Spleen (tissue), 11 donors: Measurements from ENCODE around the gene DRAP1. TPM values are rescaled to one million over a fixed set of nuclear protein-coding genes. Genes with fewer than 3 reads are reported as not detected.

Experiments used
- DNase-seq: peaks from one replicate; pipeline ENCODE4 v3.0.0-alpha.2; 2020
- H3K27ac ChIP-seq, 8 donors: fragments of 200-600 bp; sonication (generic) in 7 of 8; 1 replicate in 4 of 8; 2 replicates in 4 of 8; pipeline versions ENCODE4 v1.5.0 to v1.8.0; 2016 to 2021; ENCODE audit warnings: inconsistent platforms in 4 of 8, mild to moderate bottlenecking in 4 of 8, moderate library complexity in 1 of 8
- H3K27me3 ChIP-seq, 7 donors: fragments of 200-600 bp; sonication (generic) in 6 of 7; replicated peaks in 1 of 7; 1 replicate in 4 of 7; 2 replicates in 3 of 7; pipeline versions ENCODE4 v1.5.0 to v1.8.0; 2016 to 2021; ENCODE audit warnings: inconsistent platforms in 3 of 7, mild to moderate bottlenecking in 1 of 7
- H3K36me3 ChIP-seq, 6 donors: fragments of 200-600 bp; sonication (generic) in 5 of 6; 1 replicate in 4 of 6; 2 replicates in 2 of 6; pipeline versions ENCODE4 v1.5.0 to v1.8.0; 2016 to 2021; ENCODE audit warnings: inconsistent platforms in 2 of 6
- H3K4me1 ChIP-seq, 6 donors: fragments of 200-600 bp; sonication (generic) in 5 of 6; 1 replicate in 3 of 6; 2 replicates in 3 of 6; pipeline versions ENCODE4 v1.5.0 to v1.8.0; 2016 to 2021; ENCODE audit warnings: inconsistent platforms in 3 of 6
- H3K4me3 ChIP-seq, 8 donors: fragments of 200-600 bp; sonication (generic) in 7 of 8; 1 replicate in 4 of 8; 2 replicates in 4 of 8; pipeline versions ENCODE4 v1.5.0 to v1.8.0; 2016 to 2021; ENCODE audit warnings: inconsistent platforms in 4 of 8, mild to moderate bottlenecking in 4 of 8, moderate library complexity in 2 of 8
- H3K9me3 ChIP-seq, 8 donors: fragments of 200-600 bp; sonication (generic) in 7 of 8; 1 replicate in 4 of 8; 2 replicates in 4 of 8; pipeline versions ENCODE4 v1.5.0 to v1.8.0; 2016 to 2021; ENCODE audit warnings: inconsistent platforms in 4 of 8
- CTCF ChIP-seq, 11 experiments: fragments of 200-600 bp in 7 of 11; fragments of 450-650 bp in 4 of 11; sonication (generic) in 4 of 11; IDR thresholded peaks in 8 of 11; conservative IDR thresholded peaks in 3 of 11; 1 replicate in 7 of 11; 2 replicates in 4 of 11; pipeline versions ENCODE4 v1.4.0 to v1.8.0; 2016 to 2021; ENCODE audit warnings: antibody characterized with exemption in 11 of 11, inconsistent platforms in 4 of 11, mild to moderate bottlenecking in 1 of 11
- POLR2A ChIP-seq, 3 donors: fragments of 450-650 bp; IDR thresholded peaks; one replicate each; pipeline ENCODE4 v1.5.1; 2017; ENCODE audit warnings: antibody characterized with exemption in 3 of 3, mild to moderate bottlenecking in 1 of 3
- POLR2AphosphoS5 ChIP-seq, 3 donors: sonication (generic); formaldehyde crosslinking; IDR thresholded peaks; one replicate each; pipeline ENCODE4 v1.5.1; 2017; ENCODE audit warnings: antibody characterized with exemption in 3 of 3
- WGBS, 5 donors: extraction: QIAGEN DNeasy Blood & Tissue Kit in 3 of 5; methylation state at CpG; one replicate each; pipeline versions ENCODE4 v1.1.5 to v1.1.7; 2013 to 2018; 5-methylcytosine and 5-hydroxymethylcytosine counted together
- intact Hi-C: fragments of 100-400 bp; cut with DNase I; formaldehyde crosslinking; loops from one replicate; pipeline ENCODE4 v1.15.0; 2023; ENCODE audit warnings: low total_unique reads
- polyA plus RNA-seq, 3 donors: library from polyadenylated mRNA; stranded (reverse); fragments of 200-250 nt; gene quantifications; one replicate each; pipeline ENCODE4 v1.2.1, GENCODE V29; 2013
- total RNA-seq, 7 donors: library from RNA; depleted of rRNA in 3 of 7; stranded (reverse); fragments of >200 nt in 3 of 7; fragmentation: NEBNext Ultra II Directional in 4 of 7; extraction: Animal tissue kit (Norgen Biotek cat#: 25700) in 4 of 7; gene quantifications; one replicate each; pipeline versions ENCODE4 v1.1.0 to v1.2.1, GENCODE V29; 2016 to 2021
- donor health status: healthy with polysubstance abuse.
- donor health status: DM: no; HTN: no; CAD: no; lungs with moderate emphysema.
- donor health status: DM: no; HTN: no; CAD: no.
- donor health status: Bipolar disorder and iron deficiency.
- donor health status: healthy.
- donor health status: DM: no; HTN: no; CAD: no.
- donor health status: DM: yes; HTN: yes; CAD: no.

DRAP1 gene
- total and polyA plus RNA-seq, 10 donors, result 58.3 to 123 (median 71.5) TPM

DNA sequence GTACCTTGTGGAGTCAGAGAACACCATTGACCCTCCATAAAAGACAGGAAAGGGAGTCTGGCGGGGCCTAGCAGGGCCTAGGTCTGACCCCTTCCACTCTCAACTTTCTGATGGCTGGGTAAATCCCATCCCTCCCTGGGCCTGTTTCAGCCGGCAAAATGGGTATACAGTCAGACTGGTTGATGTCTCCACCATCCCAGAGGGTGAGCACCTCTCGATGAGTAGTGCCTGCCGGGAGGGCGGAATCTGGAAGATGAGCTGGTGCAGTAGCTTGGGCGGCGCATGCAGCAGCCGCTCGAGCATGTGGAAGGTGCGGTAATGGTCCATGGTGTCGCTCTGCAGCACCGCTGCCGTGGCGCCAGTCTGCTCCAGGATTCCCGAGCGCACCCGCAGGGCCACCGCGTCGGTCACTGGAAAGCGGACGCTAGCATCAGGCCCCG is 31.5 kb upstream of the DRAP1 start:
- Histone ChIP-seq H3K4me3 (peak overlapping the region; percentile 63 to 93 (median 88)), H3K36me3 (peaks cover 0 to 47% (median 33%) of the 10 kb centered on the region in 6 donors), H3K27me3 (no peaks in the 10 kb centered on the region), H3K27ac (peak overlapping the region; percentile 92 to 99 (median 96)), H3K4me1 (peaks cover 41 to 87% (median 60%) of the 10 kb centered on the region in 6 donors), H3K9me3 (no peaks in the 10 kb centered on the region)
- intact Hi-C loops, result loop anchor here (5.0 kb wide), 1 partner anchor 100 kb away; no protein-coding TSS in a partner anchor
- 3 to 7% (median 5%) methylated on average over 21 to 23 of the region's 23 CpGs for WGBS, 5 donors
- TF ChIP-seq POLR2A (IDR thresholded peaks at IDR 0.05) (no peak), CTCF (IDR thresholded peaks at IDR 0.05 in 8 of 11, conservative IDR thresholded peaks at IDR 0.05 in 3 of 11) (no peak), POLR2AphosphoS5 (IDR thresholded peaks at IDR 0.05) (no peak)
- no peak for DNase-seq

DNA sequence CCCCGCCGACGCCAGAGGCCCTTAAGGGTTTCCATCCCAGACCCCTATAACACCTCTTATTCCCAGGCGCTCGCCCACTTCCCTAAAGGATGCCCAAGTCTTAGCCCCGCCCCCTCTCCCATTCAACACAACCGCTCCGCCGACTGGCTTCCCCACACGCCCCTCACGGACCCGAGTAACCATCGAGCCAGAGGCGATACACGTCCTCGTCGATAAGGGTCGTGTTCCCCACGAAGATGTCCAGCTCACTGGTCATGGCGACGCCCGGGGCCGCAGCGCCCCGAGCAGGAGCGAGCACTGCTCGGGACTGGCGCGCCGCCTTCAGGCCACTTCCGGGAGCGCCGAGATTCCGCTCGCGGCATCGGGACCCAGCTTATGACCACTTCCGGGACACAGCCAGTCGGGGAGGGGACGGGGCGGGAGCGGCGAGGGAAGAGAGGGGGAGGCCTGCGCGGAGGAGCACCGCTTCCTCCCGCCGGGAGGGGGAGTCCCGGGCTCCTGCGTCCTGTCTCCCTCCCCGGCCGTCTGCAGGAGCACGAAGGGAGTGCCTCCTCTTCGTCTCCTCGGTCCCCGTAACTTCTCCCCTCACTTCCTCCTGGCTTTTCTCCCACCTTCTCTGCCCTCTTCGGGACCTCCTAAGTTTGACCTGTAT is 30.9 kb upstream of the DRAP1 start, which contains the start of gene FIBP:
Gene FIBP, minus strand, starts transcription at position 309 of the 652 bp plus-strand sequence. Its CDS starts 53 bp downstream, at position 256.
- peaks cover 46 to 93% (median 65%) of the 10 kb centered on the region in 6 donors for H3K4me1 ChIP-seq
- intact Hi-C loops, result loop anchor here (5.0 kb wide), 1 partner anchor 99 kb away; no protein-coding TSS in a partner anchor
- WGBS, 5 donors, result 0 to 1% (median 1%) methylated on average over 40 to 57 of the region's 57 CpGs
- no peaks in the 10 kb centered on the region for H3K27me3 ChIP-seq
- peak; percentile 100 for DNase-seq
- H3K36me3 ChIP-seq, result peaks cover 0 to 41% (median 27%) of the 10 kb centered on the region in 6 donors
- peak within 1 kb of the TSS; percentile 92 to 99 (median 96) for H3K27ac ChIP-seq
- TF ChIP-seq POLR2AphosphoS5 (IDR thresholded peaks at IDR 0.05), result peak; percentile 95 to 97 (median 96)
- TF ChIP-seq CTCF (IDR thresholded peaks at IDR 0.05 in 8 of 11, conservative IDR thresholded peaks at IDR 0.05 in 3 of 11), result peak; percentile 89 to 99 (median 94)
- peak; percentile 45 to 69 (median 55) for TF ChIP-seq POLR2A (IDR thresholded peaks at IDR 0.05)
- no peaks in the 10 kb centered on the region for H3K9me3 ChIP-seq
- H3K4me3 ChIP-seq, result peak within 1 kb of the TSS; percentile 63 to 93 (median 88)

- TF ChIP-seq POLR2AphosphoS5 (IDR thresholded peaks at IDR 0.05) (peak; percentile 95 to 99 (median 97)), CTCF (IDR thresholded peaks at IDR 0.05 in 8 of 11, conservative IDR thresholded peaks at IDR 0.05 in 3 of 11) (peak in 7 of 11 experiments; percentile 7 to 39 (median 13)), POLR2A (IDR thresholded peaks at IDR 0.05) (peak; percentile 59 to 96 (median 90))
- Histone ChIP-seq H3K4me3 (peak within 1 kb of the TSS; percentile 75 to 93 (median 88)), H3K36me3 (peaks cover 0 to 18% (median 8%) of the 10 kb centered on the region in 6 donors), H3K27ac (peak within 1 kb of the TSS; percentile 92 to 99 (median 96)), H3K4me1 (peaks cover 50 to 89% (median 68%) of the 10 kb centered on the region in 6 donors), H3K9me3 (no peaks in the 10 kb centered on the region), H3K27me3 (no peaks in the 10 kb centered on the region)
- intact Hi-C loops, result no loop called here
- 0 to 1% (median 0%) methylated on average over 24 to 94 of the region's 94 CpGs for WGBS, 5 donors
- peak; percentile 99 for DNase-seq
Measured at GRCh38 chr11:65890324-65891218, 28.7 kb upstream of the DRAP1 start, which contains the start of gene CCDC85B. Gene CCDC85B, plus strand, starts transcription at chr11:65890673. Its CDS starts 111 bp downstream, at chr11:65890784.
